HG03045 (cell line): ENCODE data around the gene SYT1.

Source experiments
- ATAC-seq: cut with Tn5 transposase; IDR thresholded peaks from one replicate; pipeline ENCODE4 v1.9.1; 2021; ENCODE audit warnings: mild to moderate bottlenecking, moderate library complexity; ENCODE audit not compliant: unreplicated experiment

The SYT1 gene

DNA sequence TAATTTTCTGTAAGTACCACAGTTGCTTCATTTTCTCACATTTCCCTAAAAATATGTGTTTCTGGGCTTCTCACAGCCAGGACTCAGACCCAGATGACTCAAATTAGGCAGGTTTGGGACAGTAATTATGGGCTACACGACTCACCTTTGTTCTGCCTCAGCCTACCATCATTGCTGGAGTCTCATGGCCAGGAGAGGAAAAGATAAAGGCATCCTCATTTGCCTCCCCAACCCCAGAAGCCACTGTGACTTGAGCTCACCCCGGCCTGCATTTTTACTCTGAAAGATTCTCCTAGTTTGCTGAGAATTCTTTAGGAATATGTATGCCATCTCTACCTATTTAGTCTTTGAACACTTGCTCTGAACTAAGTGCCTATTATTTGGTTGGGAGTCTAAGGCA is 618.3 kb downstream of the SYT1 start:
- no peak for ATAC-seq

DNA sequence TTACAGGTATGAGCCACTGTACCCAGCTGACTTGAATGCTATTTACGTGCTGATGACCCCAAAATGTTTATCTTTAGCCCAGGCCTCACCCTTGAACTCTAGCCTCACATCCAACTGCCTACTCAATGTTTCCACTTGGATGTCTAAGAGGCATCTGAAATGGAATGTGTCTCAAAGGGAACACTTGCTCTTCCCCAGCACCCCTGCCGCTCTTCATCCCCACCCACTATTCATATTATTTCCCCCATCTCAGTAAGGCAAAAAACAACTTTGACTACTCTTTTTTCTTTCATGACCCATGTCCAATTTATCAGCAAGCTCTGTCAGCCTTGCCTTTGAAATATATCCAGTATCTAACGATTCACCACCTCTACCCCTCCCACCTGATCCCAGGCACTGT is 621.6 kb downstream of the SYT1 start:
- no peak for ATAC-seq

DNA sequence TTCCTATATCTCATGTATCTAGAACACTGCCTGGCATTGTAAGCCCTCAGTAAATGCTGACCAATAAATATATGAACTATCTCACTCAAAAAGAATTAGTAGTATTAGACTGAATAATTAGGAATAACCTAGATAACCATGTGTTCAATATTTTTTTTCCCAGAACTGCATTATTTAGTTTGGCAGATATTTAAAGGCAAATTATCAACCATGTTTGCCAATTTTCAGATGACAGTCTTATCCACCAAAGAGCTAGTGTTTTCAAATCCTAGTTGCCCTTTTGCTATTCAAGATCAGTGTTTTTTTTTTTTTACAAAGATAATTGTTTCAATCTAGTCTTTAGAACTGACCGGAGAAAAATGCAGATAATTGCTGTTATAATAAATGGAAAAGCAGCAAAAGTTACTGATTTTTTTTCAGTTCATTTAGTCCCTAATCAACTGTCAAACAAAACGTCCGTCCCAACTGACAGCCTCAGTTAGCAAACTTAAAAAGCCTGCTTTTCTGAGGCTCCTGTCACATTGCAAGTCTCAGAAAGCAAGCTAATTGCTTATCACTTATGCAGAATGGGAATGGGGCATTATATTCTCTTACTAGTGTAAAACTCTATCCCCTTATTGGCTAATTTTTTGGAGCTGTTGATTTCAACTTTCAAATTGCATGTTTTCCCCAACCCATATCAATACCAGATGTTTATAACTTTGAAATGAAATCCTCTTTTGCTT is 623.0 kb downstream of the SYT1 start:
- no peak for ATAC-seq
